IPS DF 6.9 (cell line): ENCODE data around the gene TFF3.

ENCODE experiments used
- DNase-seq: peaks from one replicate; pipeline ENCODE4 v3.0.0-alpha.2; 2013; ENCODE audit warnings: low read depth, low spot score
- H3K27ac ChIP-seq: one replicate; pipeline ENCODE4 v1.5.1; 2013; ENCODE audit warnings: low read length, control low read depth
- H3K27me3 ChIP-seq: 2 replicates; pipeline ENCODE4 v1.6.1; 2013; ENCODE audit warnings: mild to moderate bottlenecking, low read length; ENCODE audit not compliant: control insufficient read depth, insufficient read depth
- H3K36me3 ChIP-seq: 2 replicates; pipeline ENCODE4 v1.6.1; 2013; ENCODE audit warnings: low read length; ENCODE audit not compliant: control insufficient read depth, insufficient read depth
- H3K4me1 ChIP-seq: 2 replicates; pipeline ENCODE4 v1.6.1; 2013; ENCODE audit warnings: low read length; ENCODE audit not compliant: control insufficient read depth, insufficient read depth
- H3K4me3 ChIP-seq: 2 replicates; pipeline ENCODE4 v1.5.1; 2013; ENCODE audit warnings: mild to moderate bottlenecking, low read length
- H3K9me3 ChIP-seq: 2 replicates; pipeline ENCODE4 v1.6.1; 2013; ENCODE audit warnings: low read length, inconsistent platforms; ENCODE audit not compliant: control insufficient read depth, insufficient read depth
- WGBS: extraction: QIAGEN DNeasy Blood & Tissue Kit; methylation state at CpG from one replicate; pipeline ENCODE4 v1.1.7; 2013; ENCODE audit warnings: mixed read lengths, missing lambda C conversion rate; ENCODE audit not compliant: insufficient read length, insufficient coverage; 5-methylcytosine and 5-hydroxymethylcytosine counted together

TFF3 gene

GRCh38 chr21:42278451-42279149 lies 36.6 kb downstream of the TFF3 start:
- Histone ChIP-seq H3K9me3 (no peaks in the 10 kb centered on the region), H3K4me1 (no peaks in the 10 kb centered on the region; the same call in 1 of the 2 replicates), H3K27me3 (no peaks in the 10 kb centered on the region), H3K4me3 (no peak overlapping the region), H3K27ac (no peak overlapping the region), H3K36me3 (no peaks in the 10 kb centered on the region)
- no CpG with 5 or more reads among the region's 19 CpGs for WGBS
- no peak for DNase-seq

GRCh38 chr21:42277593-42277992 lies 37.6 kb downstream of the TFF3 start:
- no peak for DNase-seq
- WGBS = no CpG with 5 or more reads among the region's 4 CpGs
- Histone ChIP-seq H3K4me1 (no peaks in the 10 kb centered on the region; the same call in 1 of the 2 replicates), H3K36me3 (no peaks in the 10 kb centered on the region), H3K4me3 (no peak overlapping the region), H3K27ac (no peak overlapping the region), H3K27me3 (no peaks in the 10 kb centered on the region), H3K9me3 (no peaks in the 10 kb centered on the region)

GRCh38 chr21:42276526-42277154 lies 38.6 kb downstream of the TFF3 start:
- no peak overlapping the region for H3K27ac ChIP-seq
- H3K27me3 ChIP-seq = no peaks in the 10 kb centered on the region
- no peaks in the 10 kb centered on the region; the same call in 1 of the 2 replicates for H3K4me1 ChIP-seq
- DNase-seq = no peak
- no peaks in the 10 kb centered on the region for H3K9me3 ChIP-seq
- no CpG with 5 or more reads among the region's 17 CpGs for whole genome bisulfite sequencing
- H3K36me3 ChIP-seq = no peaks in the 10 kb centered on the region
- no peak overlapping the region for H3K4me3 ChIP-seq

- Histone ChIP-seq H3K9me3 (no peaks in the 10 kb centered on the region), H3K4me1 (no peaks in the 10 kb centered on the region; the same call in 1 of the 2 replicates), H3K36me3 (no peaks in the 10 kb centered on the region), H3K27ac (no peak overlapping the region), H3K4me3 (no peak overlapping the region), H3K27me3 (no peaks in the 10 kb centered on the region)
- DNase-seq = no peak
- WGBS = no CpG with 5 or more reads among the region's 13 CpGs
These were observed 39.1 kb downstream of the TFF3 start for GRCh38 chr21:42276076-42276475.

GRCh38 chr21:42272984-42273600 lies 42.1 kb downstream of the TFF3 start:
- no peak for DNase-seq
- H3K36me3 ChIP-seq = no peaks in the 10 kb centered on the region
- H3K4me3 ChIP-seq = no peak overlapping the region
- no peaks in the 10 kb centered on the region for H3K27me3 ChIP-seq
- no peaks in the 10 kb centered on the region for H3K9me3 ChIP-seq
- H3K27ac ChIP-seq = no peak overlapping the region
- no peaks in the 10 kb centered on the region for H3K4me1 ChIP-seq
- WGBS = no CpG with 5 or more reads among the region's 29 CpGs

- no peak for DNase-seq
- Histone ChIP-seq H3K27me3 (no peaks in the 10 kb centered on the region), H3K27ac (no peak overlapping the region), H3K4me3 (no peak overlapping the region), H3K36me3 (no peaks in the 10 kb centered on the region), H3K4me1 (no peaks in the 10 kb centered on the region), H3K9me3 (no peaks in the 10 kb centered on the region)
- WGBS = no CpG with 5 or more reads among the region's 15 CpGs
These were observed 42.9 kb downstream of the TFF3 start for GRCh38 chr21:42272109-42272962.

GRCh38 chr21:42271065-42271464 lies 44.1 kb downstream of the TFF3 start:
- Histone ChIP-seq H3K36me3 (no peaks in the 10 kb centered on the region), H3K4me3 (no peak overlapping the region), H3K27ac (no peak overlapping the region), H3K9me3 (no peaks in the 10 kb centered on the region), H3K27me3 (no peaks in the 10 kb centered on the region), H3K4me1 (no peaks in the 10 kb centered on the region)
- DNase-seq = no peak
- WGBS = no CpG with 5 or more reads among the region's 6 CpGs

GRCh38 chr21:42269386-42269785 lies 45.8 kb downstream of the TFF3 start:
- no peaks in the 10 kb centered on the region for H3K27me3 ChIP-seq
- no peaks in the 10 kb centered on the region for H3K4me1 ChIP-seq
- H3K9me3 ChIP-seq = no peaks in the 10 kb centered on the region
- no peak overlapping the region for H3K4me3 ChIP-seq
- H3K36me3 ChIP-seq = no peaks in the 10 kb centered on the region
- DNase-seq = no peak
- no peak overlapping the region for H3K27ac ChIP-seq
- whole genome bisulfite sequencing = no CpG with 5 or more reads among the region's 10 CpGs

GRCh38 chr21:42266971-42267556 lies 48.1 kb downstream of the TFF3 start:
- WGBS = no CpG with 5 or more reads among the region's 7 CpGs
- Histone ChIP-seq H3K27me3 (no peaks in the 10 kb centered on the region), H3K36me3 (no peaks in the 10 kb centered on the region), H3K4me3 (no peak overlapping the region), H3K4me1 (peaks cover 1% of the 10 kb centered on the region; the same call in 1 of the 2 replicates), H3K9me3 (no peaks in the 10 kb centered on the region), H3K27ac (no peak overlapping the region)
- DNase-seq = no peak
